Measurements from ENCODE around the gene KCNJ6.
"Not testable (repeated sequence)": the region's sequence is repeated elsewhere in the genome, so short reads cannot be mapped to it uniquely, and the experiment has no call there.

The KCNJ6 gene

GRCh38 chr21:37780991-37781983, 135.0 kb downstream of the KCNJ6 start:
- FAIRE-seq, result no peak
- DNase-seq (ENCODE audit: low spot score), result no peak

- FAIRE-seq (no peak), DNase-seq (ENCODE audit: low spot score) (no peak)
Observed at GRCh38 chr21:37771181-37771580, 145.1 kb downstream of the KCNJ6 start.

GRCh38 chr21:37770461-37770860, 145.8 kb downstream of the KCNJ6 start:
- no peak for FAIRE-seq
- DNase-seq (ENCODE audit: low spot score), result no peak

- DNase-seq (ENCODE audit: low spot score) (no peak), FAIRE-seq (no peak)
Observed at GRCh38 chr21:37769656-37770055, 146.6 kb downstream of the KCNJ6 start.

DNA sequence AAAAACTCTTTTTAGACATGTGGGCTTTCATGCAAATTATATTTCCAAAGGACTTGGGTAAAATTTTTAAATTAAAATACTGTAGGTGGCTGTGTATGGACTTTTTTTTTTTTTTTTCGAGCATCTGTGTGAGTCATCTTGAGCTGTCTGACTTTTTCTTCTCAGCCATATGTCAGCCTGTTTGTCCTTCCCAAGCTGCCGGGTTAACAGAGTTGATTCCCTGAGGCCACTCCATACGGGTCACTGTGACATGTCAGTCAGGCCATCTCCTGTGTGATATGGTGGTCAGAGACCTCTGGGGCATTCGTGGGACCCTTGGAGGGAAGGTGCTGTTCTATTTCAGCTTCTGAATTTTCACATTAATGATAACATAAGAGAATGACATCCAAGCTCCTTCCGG, 148.3 kb downstream of the KCNJ6 start:
- DNase-seq (ENCODE audit: low spot score) (peak; percentile 2), FAIRE-seq (no peak)

GRCh38 chr21:37766129-37766528, 150.1 kb downstream of the KCNJ6 start:
- DNase-seq (ENCODE audit: low spot score), result no peak
- no peak for FAIRE-seq

DNA sequence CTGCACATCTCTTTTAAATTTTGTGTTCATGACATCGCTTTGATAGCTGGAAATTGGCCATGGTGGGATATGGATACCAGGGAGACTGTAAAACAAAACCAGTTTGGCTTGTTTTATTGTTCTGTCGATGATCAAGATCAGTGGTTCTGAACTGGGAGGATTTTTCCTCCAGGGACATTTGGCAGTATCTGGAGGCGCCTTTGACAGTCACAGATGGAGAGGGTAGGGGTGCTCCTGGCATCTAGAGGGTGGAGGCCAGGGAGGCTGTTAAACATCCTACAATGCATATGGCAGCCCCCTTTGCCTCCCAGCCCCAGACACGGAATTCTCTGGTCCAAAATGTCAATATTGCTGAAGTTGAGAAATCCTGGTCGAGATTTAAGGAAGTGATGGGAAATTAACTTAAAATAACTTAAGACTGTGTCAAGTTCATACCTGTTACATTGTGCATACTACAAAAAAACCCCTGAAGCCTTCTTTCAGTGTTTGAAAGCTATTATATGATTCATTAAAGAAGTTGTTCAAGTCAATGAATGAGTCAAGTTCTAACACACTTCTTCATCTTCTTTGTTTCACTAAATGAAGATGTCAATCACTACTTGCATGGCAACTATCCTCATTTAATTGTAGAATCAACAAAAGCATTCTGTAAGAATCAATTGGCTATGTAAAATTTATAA, 150.9 kb downstream of the KCNJ6 start:
- DNase-seq (ENCODE audit: low spot score) (no peak), FAIRE-seq (no peak)

- FAIRE-seq (no peak), DNase-seq (ENCODE audit: low spot score) (no peak)
Observed at GRCh38 chr21:37764691-37765090, 151.6 kb downstream of the KCNJ6 start.

DNA sequence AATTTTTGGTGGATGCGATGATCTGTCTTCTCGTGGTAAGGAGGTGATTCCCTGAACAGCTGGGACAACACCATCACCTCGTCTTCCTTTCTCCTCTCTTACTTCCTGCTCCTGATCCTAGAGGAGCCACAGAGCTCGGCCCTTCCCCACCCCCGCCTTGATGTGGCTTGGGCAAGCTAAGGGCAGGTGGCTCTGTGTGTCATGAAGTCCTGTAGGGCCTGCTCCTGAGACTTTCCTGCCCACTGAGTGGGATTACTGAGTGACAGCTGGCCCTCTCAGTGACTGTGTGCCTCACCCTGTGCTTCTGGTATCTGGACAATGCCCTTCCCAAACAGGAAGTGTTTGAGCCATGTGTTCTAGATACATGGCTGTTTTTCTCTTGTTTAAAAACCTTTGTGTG, 153.0 kb downstream of the KCNJ6 start:
- DNase-seq (ENCODE audit: low spot score) (no peak), FAIRE-seq (no peak)

GRCh38 chr21:37762606-37763005, 153.7 kb downstream of the KCNJ6 start:
- DNase-seq (ENCODE audit: low spot score), result no peak
- FAIRE-seq, result no peak

GRCh38 chr21:37761406-37761805, 154.9 kb downstream of the KCNJ6 start:
- FAIRE-seq, result peak; percentile 32
- DNase-seq (ENCODE audit: low spot score), result not testable (repeated sequence)

DNA sequence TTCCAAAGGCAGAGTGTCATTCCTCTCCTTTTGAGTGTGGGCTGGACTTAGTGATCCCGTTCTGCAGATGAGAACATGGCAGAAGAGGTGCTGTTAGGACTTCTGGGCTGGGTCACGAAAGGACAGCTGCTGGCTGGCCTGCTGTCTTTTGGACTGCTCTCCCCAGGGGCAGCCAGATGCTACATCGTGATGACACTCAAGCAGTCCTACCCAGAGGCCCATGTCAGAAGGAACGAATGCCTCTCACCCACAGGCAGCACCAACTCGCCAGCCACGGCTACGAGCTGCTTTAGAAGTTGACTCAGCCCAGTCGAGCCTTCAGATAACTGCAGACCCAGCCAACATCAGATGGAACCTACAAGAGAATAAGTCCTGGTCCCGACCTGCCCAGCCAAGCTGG, 156.5 kb downstream of the KCNJ6 start:
- DNase-seq (ENCODE audit: low spot score) (no peak), FAIRE-seq (no peak)

GRCh38 chr21:37758982-37759381, 157.3 kb downstream of the KCNJ6 start:
- FAIRE-seq, result no peak
- peak; percentile 7 for DNase-seq (ENCODE audit: low spot score)

DNA sequence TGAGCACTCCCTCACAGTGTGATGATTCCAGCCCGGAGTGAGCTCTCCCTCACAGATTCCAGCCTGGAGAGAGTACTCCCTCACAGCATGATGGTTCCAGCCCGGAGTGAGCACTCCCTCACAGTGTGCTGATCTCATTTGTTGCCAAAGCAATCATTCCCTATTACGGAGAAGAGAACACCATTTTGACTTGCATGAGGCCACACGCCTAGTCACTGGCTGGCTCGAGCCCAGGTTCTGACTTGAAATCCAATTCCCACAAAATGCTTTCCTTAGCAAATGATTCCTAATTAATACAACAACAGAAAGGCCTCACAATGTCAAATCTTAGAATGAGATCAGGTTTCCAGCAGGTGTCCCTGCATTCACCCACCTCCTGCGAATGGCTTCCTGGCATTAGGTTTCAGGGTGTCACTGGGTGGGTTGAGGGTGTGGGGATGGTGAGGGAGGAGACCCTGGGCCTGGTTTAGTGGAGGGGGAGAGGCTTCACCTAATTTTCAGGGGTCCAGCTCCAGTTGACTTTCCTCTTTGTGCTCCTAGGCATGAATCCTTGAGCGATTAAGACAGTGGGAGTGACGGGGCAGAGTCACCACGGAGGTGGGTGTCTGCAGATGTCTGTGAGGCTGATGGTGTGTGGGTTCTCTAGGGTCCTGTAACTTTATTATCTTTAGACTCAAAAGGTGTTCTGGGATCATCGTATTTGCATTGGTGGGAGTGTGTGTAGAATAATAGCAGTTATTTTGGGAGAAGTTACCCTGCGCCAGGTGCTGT, 158.5 kb downstream of the KCNJ6 start:
- FAIRE-seq (no peak), DNase-seq (ENCODE audit: low spot score) (no peak)

DNA sequence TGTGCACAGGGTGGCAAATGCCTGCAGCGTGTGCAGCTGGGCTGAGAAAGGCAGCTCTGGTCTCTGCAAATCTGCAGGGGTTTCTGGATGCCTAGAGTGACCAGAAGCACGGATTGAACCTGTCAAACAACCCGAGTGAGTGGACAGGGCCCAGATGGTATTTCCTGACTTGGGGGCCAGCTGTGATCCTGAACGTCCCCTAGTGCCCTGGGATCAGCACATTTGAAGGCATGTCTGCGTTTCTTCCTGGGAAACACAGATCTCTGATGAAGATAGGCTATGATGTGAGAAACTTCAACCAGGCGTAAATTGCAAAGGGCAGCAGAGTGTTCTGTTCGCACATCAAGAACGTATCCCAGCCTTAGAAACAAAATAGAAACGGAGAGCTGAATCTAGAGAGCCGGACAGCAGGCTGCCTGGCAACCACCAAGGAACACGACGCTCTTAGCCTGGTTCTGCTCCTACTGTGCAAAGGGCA, 163.1 kb downstream of the KCNJ6 start:
- DNase-seq (ENCODE audit: low spot score) (no peak), FAIRE-seq (no peak)

DNA sequence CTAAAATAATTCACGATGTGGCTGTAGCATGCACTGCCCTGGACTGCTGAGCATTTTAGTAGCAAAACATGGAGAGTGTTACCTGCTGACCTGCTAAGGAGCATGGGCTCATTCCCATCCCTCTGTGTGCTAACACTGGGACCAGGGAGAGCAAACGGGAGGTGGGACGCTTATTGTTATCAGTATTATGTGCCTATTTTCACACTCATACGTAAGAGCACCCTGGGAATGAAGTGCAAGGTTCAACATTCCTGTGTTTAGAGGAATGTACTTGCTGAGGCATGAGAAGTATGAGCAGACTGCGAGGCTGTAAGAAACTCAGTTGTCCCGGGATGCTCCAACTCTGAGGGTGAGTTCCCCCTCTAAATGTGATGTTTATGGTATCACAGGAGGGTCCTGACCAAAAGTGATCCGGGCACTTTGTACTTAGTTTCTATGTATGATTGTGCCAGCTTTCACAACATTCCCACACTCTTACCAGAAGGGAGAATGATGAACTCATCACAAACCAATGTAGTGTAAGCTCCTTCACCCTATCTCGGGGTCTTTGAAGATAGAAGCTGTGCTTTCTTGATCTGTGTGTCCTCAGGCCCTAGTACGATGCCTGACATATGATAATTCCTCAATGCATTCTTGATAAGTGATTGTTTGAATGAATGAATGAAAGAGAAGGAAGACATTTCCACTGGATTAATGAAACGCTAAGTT, 164.8 kb downstream of the KCNJ6 start:
- FAIRE-seq (no peak), DNase-seq (ENCODE audit: low spot score) (no peak)

GRCh38 chr21:37749132-37749531, 167.1 kb downstream of the KCNJ6 start:
- FAIRE-seq (no peak), DNase-seq (ENCODE audit: low spot score) (no peak)

GRCh38 chr21:37748351-37748750, 167.9 kb downstream of the KCNJ6 start:
- FAIRE-seq, result no peak
- DNase-seq (ENCODE audit: low spot score), result no peak

- FAIRE-seq, result no peak
- no peak for DNase-seq (ENCODE audit: low spot score)
Observed at GRCh38 chr21:37746849-37747248, 169.4 kb downstream of the KCNJ6 start.

- FAIRE-seq (no peak), DNase-seq (ENCODE audit: low spot score) (no peak)
Observed at GRCh38 chr21:37744551-37744950, 171.7 kb downstream of the KCNJ6 start.

DNA sequence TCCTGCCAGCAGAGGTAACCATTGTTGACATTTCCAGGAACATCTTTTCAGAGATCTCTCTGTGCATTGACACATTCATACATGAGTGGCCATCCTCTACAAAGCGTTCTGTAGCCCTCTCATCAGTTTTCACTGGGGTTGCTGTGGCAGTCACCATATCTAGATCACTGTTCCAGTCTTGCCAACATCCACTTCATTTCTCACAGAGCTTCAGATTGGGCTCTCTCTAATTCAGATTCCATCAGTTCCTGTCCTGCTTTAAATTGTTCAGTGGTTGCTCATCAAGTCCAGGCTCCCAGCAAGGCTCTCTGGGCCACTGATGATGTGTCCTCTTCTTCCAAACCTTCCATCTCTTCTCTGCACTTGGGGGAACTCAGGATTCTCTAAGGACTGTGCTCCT, 173.7 kb downstream of the KCNJ6 start:
- no peak for FAIRE-seq
- DNase-seq (ENCODE audit: low spot score), result no peak
